Activated B cell treated with CpG ODN at 0.5 μM for 24 hours (primary cell): ENCODE results near the gene NDUFB8. TPM values are rescaled to one million over a fixed set of nuclear protein-coding genes. Genes with fewer than 3 reads are reported as not detected.

ENCODE experiments used
- ATAC-seq: fragments of 200-7000 bp; cut with Tn5 transposase; one replicate; pipeline ENCODE4 v1.10.0; 2021; ENCODE audit warnings: low read depth, mild to moderate bottlenecking, moderate library complexity
- CTCF ChIA-PET: fragments of 350-600 bp; sonication (Branson Sonifier 250); formaldehyde crosslinking; loops from one replicate; lab custom pipeline; 2021; ENCODE audit warnings: antibody characterized with exemption; lab: Charles Lee
- POLR2A ChIA-PET: fragments of 350-600 bp; sonication (Branson Sonifier 250); formaldehyde crosslinking; loops from one replicate; lab custom pipeline; 2021; ENCODE audit warnings: antibody characterized with exemption; lab: Charles Lee
- DNase-seq: peaks from one replicate; pipeline ENCODE4 v3.0.0; 2022
- H3K27ac Mint-ChIP-seq: one replicate; pipeline ENCODE4 v1.8.0; 2020; ENCODE audit warnings: mixed read lengths
- H3K27me3 Mint-ChIP-seq: one replicate; pipeline ENCODE4 v1.8.0; 2021; ENCODE audit warnings: mixed read lengths
- H3K36me3 Mint-ChIP-seq: one replicate; pipeline ENCODE4 v1.8.0; 2021; ENCODE audit warnings: low read depth, mixed read lengths
- H3K4me1 Mint-ChIP-seq: one replicate; pipeline ENCODE4 v1.8.0; 2021; ENCODE audit warnings: mixed read lengths
- H3K4me3 Mint-ChIP-seq: one replicate; pipeline ENCODE4 v1.8.0; 2020; ENCODE audit warnings: mild to moderate bottlenecking, mixed read lengths
- H3K9me3 Mint-ChIP-seq: one replicate; pipeline ENCODE4 v1.8.0; 2020; ENCODE audit warnings: mixed read lengths
- CTCF ChIP-seq: fragments of 200-600 bp; IDR thresholded peaks from one replicate; pipeline ENCODE4 v1.8.0; 2022; ENCODE audit warnings: antibody characterized with exemption, mild to moderate bottlenecking
- intact Hi-C: fragments of 100-400 bp; cut with micrococcal nuclease; formaldehyde crosslinking; loops from one replicate; pipeline ENCODE4 v1.15.1; 2024
- total RNA-seq: library from RNA; stranded (reverse); gene quantifications from 2 replicates; pipeline ENCODE4 v1.2.3, GENCODE V29; 2022

Gene NDUFB8
- total RNA-seq, 1 donor from 2014 or later = 191 TPM

GRCh38 chr10:100570506-100570905 is 40.8 kb upstream of the NDUFB8 start:
- H3K27ac Mint-ChIP-seq = no peak overlapping the region
- no peaks in the 10 kb centered on the region for H3K4me1 Mint-ChIP-seq
- peaks cover 35% of the 10 kb centered on the region for H3K27me3 Mint-ChIP-seq
- no peaks in the 10 kb centered on the region for H3K9me3 Mint-ChIP-seq
- DNase-seq (no peak), ATAC-seq (no peak)
- no peaks in the 10 kb centered on the region for H3K36me3 Mint-ChIP-seq
- intact Hi-C loops = no loop called here
- no peak overlapping the region for H3K4me3 Mint-ChIP-seq
- POLR2A ChIA-PET = no interaction called here
- CTCF ChIA-PET = no interaction called here
- no peak for TF ChIP-seq CTCF

DNA sequence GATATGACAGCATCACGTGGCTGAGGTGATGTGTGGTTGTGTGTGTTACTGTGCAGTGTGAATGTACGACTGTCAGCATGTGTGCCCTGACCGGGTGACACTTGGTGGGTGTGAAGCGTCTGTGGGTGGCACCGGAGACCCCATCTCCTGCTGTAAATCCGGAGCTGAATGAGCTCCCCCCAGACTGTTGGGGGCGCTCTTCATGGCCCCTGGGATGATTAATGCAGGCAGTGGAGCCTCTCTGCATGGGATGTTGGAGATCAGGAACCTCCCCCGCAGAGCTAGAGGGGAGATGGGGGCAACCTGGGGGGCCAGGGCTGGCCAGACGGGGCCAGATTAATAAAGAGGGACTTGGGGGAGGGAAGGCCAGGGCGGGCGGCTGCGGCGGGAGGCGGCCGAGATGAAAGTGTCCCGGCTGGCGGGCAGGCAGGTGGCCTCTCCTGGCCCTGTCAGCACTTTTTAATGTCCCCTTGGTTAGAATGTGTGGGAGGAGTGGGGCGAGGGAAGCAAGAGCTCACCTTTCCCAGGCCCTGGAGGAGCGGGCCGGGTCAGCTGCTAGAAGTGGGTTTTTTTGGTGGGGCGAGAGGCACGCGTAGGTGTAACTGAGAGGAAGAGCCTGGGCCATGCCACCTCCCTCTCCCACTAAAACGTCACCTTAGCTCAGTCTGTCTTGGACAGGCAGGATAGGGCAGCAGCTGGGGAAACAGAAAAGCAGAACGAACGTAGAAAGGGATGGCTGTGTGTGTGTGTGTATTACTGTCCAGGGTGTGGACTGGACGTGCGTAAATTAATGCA is 40.2 kb upstream of the NDUFB8 start:
- Mint-ChIP-seq H3K27me3 (peaks cover 40% of the 10 kb centered on the region), H3K36me3 (no peaks in the 10 kb centered on the region), H3K4me1 (no peaks in the 10 kb centered on the region), H3K27ac (no peak overlapping the region), H3K9me3 (no peaks in the 10 kb centered on the region), H3K4me3 (no peak overlapping the region)
- no peak for DNase-seq
- CTCF ChIA-PET = no interaction called here
- intact Hi-C loops = no loop called here
- TF ChIP-seq CTCF = no peak
- ATAC-seq = no peak
- POLR2A ChIA-PET = no interaction called here

GRCh38 chr10:100568912-100569311 is 39.2 kb upstream of the NDUFB8 start:
- Mint-ChIP-seq H3K4me3 (no peak overlapping the region), H3K4me1 (no peaks in the 10 kb centered on the region), H3K9me3 (no peaks in the 10 kb centered on the region), H3K27me3 (peaks cover 44% of the 10 kb centered on the region), H3K27ac (no peak overlapping the region), H3K36me3 (no peaks in the 10 kb centered on the region)
- intact Hi-C loops = no loop called here
- no peak for ATAC-seq
- TF ChIP-seq CTCF = no peak
- ChIA-PET CTCF (no interaction called here), POLR2A (no interaction called here)
- no peak for DNase-seq

- no peaks in the 10 kb centered on the region for H3K36me3 Mint-ChIP-seq
Measured at GRCh38 chr10:100567826-100568225, 38.2 kb upstream of the NDUFB8 start.

DNA sequence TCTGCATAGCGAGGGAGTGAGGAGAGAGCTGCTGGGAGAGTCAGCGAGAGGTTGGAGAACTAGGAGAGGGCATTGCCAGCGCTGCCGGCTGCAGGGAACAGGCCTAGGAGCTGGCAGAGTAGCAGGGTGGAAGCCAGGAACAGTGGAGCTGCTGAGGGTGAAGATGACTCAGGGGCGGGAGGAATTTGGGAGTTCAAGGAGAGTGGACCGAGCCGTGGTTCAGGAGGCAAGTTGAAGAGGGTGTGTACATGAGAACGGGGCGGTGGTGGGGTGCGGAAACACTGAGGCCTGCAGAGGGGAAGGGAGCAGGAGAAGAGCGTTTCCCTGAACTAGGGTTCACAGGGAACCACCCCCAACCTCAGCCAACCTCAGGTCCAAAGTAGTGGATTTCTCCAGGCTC is 37.6 kb upstream of the NDUFB8 start:
- Mint-ChIP-seq H3K4me3 (no peak overlapping the region), H3K27ac (no peak overlapping the region), H3K9me3 (no peaks in the 10 kb centered on the region), H3K36me3 (no peaks in the 10 kb centered on the region), H3K4me1 (peaks cover 5% of the 10 kb centered on the region), H3K27me3 (peaks cover 48% of the 10 kb centered on the region)
- no peak for ATAC-seq
- DNase-seq = no peak
- ChIA-PET POLR2A (no interaction called here), CTCF (no interaction called here)
- TF ChIP-seq CTCF = no peak
- intact Hi-C loops = no loop called here

More at GRCh38 chr10:100567826-100568225, 38.2 kb upstream of the NDUFB8 start:
- Mint-ChIP-seq H3K4me3 (no peak overlapping the region), H3K4me1 (peaks cover 3% of the 10 kb centered on the region), H3K9me3 (no peaks in the 10 kb centered on the region), H3K27me3 (peaks cover 46% of the 10 kb centered on the region), H3K27ac (no peak overlapping the region)
- DNase-seq = no peak
- intact Hi-C loops = no loop called here
- ChIA-PET CTCF (no interaction called here), POLR2A (no interaction called here)
- ATAC-seq = no peak
- no peak for TF ChIP-seq CTCF
